Measurements from ENCODE around the gene NECTIN1. TPM values are rescaled to one million over a fixed set of nuclear protein-coding genes. Genes with fewer than 3 reads are reported as not detected.

The NECTIN1 gene
- total and polyA plus RNA-seq, 2 experiments from 2014 or later: 1.0 to 5.2 TPM

DNA sequence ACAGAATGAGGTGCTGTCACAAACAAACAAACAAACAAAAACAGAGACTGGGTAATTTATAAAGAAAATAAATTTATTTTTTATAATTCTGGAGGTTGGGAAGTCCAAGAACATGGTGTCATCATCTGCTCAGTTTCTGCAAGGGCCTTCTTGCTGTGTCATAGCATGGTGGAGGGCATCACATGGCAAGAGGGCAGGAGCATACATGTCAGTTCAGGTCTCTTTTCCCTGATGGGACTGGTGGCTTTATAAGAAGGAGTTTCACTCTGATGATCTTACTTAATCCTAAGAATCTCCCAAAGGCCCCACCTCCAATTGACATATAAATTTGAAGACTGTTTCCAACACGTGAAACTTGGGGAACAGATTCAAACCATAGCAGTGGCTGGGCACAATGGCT lies 135.7 kb downstream of the NECTIN1 start:
- no peaks in the 10 kb centered on the region for H3K79me2 ChIP-seq (ENCODE audit: insufficient read depth)
- TF ChIP-seq EZH2phosphoT487 (IDR thresholded peaks at IDR 0.05; ENCODE audit: insufficient read depth, low read depth): no peak
- TF ChIP-seq EZH2 (IDR thresholded peaks at IDR 0.05; ENCODE audit: insufficient read depth, poor library complexity, severe bottlenecking): no peak
- no peak overlapping the region for H3K9ac ChIP-seq
- no peaks in the 10 kb centered on the region for H3K9me2 ChIP-seq (ENCODE audit: insufficient read depth)
- 67 to 76% methylated on average over 1 of the region's 1 CpG for WGBS, 2 experiments (ENCODE audit: low coverage in 1 of 2, low lambda C conversion rate in 2 of 2, missing lambda C conversion rate in 2 of 2)
- no peak overlapping the region for H3K4me3 ChIP-seq
- no peak overlapping the region for H3K4me2 ChIP-seq (ENCODE audit: unreplicated experiment)
- in situ Hi-C loops (cut with MboI): no loop called here
- no peak overlapping the region for H3K27ac ChIP-seq
- no peaks in the 10 kb centered on the region for H3K27me3 ChIP-seq (replicated peaks; ENCODE audit: insufficient read depth)
- H3K9me3 ChIP-seq (ENCODE audit: low read depth): no peaks in the 10 kb centered on the region
- peaks cover 17% of the 10 kb centered on the region for H3F3A ChIP-seq (ENCODE audit: insufficient read depth)
- peaks cover 34% of the 10 kb centered on the region for H3K4me1 ChIP-seq (ENCODE audit: insufficient read depth)
- no peaks in the 10 kb centered on the region for H3K36me3 ChIP-seq (ENCODE audit: low read depth)
- no peak for DNase-seq
- H2AFZ ChIP-seq: no peak overlapping the region
- H4K20me1 ChIP-seq (ENCODE audit: insufficient read depth): no peaks in the 10 kb centered on the region

DNA sequence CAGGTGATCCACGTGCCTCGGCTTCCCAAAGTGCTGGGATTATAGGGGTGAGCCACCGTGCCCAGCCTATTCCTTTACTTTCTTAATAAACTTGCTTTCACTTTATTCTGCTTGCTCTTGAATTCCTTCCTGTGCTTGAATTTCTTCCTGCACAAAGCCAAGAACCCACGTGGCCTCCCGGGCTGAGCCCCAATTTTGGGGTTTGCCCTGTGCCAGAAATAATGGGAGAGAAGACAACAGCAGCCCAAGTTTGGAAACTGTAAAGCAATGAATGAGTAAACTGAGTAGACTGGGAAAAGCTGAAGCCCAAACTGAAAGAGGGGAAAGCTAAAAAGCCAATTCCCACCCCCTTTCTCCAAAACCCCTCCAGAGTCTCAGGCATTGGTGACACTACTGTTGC lies 136.4 kb downstream of the NECTIN1 start:
- H3K9ac ChIP-seq: no peak overlapping the region
- no peak overlapping the region for H3K27ac ChIP-seq
- no peaks in the 10 kb centered on the region for H3K9me2 ChIP-seq (ENCODE audit: insufficient read depth)
- H3K79me2 ChIP-seq (ENCODE audit: insufficient read depth): no peaks in the 10 kb centered on the region
- no peaks in the 10 kb centered on the region for H3K27me3 ChIP-seq (replicated peaks; ENCODE audit: insufficient read depth)
- TF ChIP-seq EZH2 (IDR thresholded peaks at IDR 0.05; ENCODE audit: insufficient read depth, poor library complexity, severe bottlenecking): no peak
- TF ChIP-seq EZH2phosphoT487 (IDR thresholded peaks at IDR 0.05; ENCODE audit: insufficient read depth, low read depth): no peak
- H2AFZ ChIP-seq: no peak overlapping the region
- H3K4me2 ChIP-seq (ENCODE audit: unreplicated experiment): peak overlapping the region; percentile 21
- H3K4me1 ChIP-seq (ENCODE audit: insufficient read depth): peaks cover 27% of the 10 kb centered on the region
- peak; percentile 39 for DNase-seq
- H3K36me3 ChIP-seq (ENCODE audit: low read depth): no peaks in the 10 kb centered on the region
- no peaks in the 10 kb centered on the region for H3K9me3 ChIP-seq (ENCODE audit: low read depth)
- H3F3A ChIP-seq (ENCODE audit: insufficient read depth): peaks cover 17% of the 10 kb centered on the region
- WGBS, 2 experiments (ENCODE audit: low coverage in 1 of 2, low lambda C conversion rate in 2 of 2, missing lambda C conversion rate in 2 of 2): 25 to 28% methylated on average over 5 of the region's 5 CpGs
- no peak overlapping the region for H3K4me3 ChIP-seq
- in situ Hi-C loops (cut with MboI): no loop called here
- H4K20me1 ChIP-seq (ENCODE audit: insufficient read depth): no peaks in the 10 kb centered on the region

DNA sequence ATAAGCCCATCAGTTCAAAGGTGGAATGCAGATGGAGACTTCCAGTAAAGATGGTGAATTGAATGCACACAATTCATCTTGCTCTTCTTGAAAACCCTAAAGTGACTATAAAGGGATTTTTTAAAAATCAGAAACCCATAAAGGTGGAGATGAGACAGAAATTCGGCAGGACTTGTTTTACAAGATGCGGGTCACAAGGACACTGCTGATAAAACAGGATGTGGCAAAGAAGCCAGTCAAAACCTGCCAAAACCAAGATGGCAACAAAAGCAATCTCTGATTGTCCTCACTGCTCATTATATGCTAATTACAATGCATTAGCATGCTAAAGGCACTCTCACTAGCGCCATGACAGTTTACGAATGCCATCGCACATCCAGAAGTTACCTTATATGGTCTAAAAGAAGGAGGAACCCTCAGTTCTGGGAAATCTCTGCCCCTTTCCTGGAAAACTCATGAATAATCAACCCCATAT lies 137.1 kb downstream of the NECTIN1 start:
- DNase-seq: no peak
- WGBS, 2 experiments (ENCODE audit: low coverage in 1 of 2, low lambda C conversion rate in 2 of 2, missing lambda C conversion rate in 2 of 2): 96 to 97% methylated on average over 5 of the region's 5 CpGs
- H2AFZ ChIP-seq: no peak overlapping the region

DNA sequence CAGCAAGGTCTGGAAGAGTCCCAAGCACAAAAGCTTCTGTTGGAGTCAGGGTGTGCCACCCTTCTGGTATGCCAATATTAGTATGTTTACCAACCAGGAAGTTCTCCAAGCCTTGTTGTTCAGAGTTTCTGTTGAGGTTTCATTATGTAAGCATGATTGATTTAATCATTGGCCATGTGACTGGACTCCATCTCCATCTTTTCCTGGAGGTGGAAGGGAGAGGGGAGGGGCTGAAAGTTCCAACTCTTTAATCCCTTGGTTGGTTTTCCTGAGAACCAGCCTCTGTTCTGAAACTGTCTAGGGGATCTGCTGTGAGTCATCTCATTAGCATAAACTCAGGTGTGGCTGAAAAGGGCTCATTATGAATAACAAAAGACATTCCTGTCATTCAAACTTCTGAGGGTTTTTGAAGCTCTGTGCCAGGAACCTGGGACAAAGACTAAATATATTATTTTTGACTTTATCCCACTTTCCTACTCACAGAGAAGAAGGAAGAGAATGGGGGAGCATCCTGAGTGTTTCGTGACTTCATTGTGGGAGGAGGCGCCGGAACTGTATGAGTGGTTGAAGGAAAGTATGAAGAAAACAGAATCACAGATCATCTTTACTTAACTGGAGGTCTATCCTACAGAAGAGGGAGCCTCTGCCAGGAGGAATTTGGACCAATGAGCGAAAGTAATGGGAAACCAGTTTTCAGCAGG lies 138.2 kb downstream of the NECTIN1 start:
- H3K9me2 ChIP-seq (ENCODE audit: insufficient read depth): no peaks in the 10 kb centered on the region
- H3K9ac ChIP-seq: no peak overlapping the region
- no peaks in the 10 kb centered on the region for H3K9me3 ChIP-seq (ENCODE audit: low read depth)
- WGBS, 2 experiments (ENCODE audit: low coverage in 1 of 2, low lambda C conversion rate in 2 of 2, missing lambda C conversion rate in 2 of 2): 95 to 98% methylated on average over 4 of the region's 4 CpGs
- peak; percentile 18 for DNase-seq
- no peak overlapping the region for H3K4me3 ChIP-seq
- no peaks in the 10 kb centered on the region for H3K27me3 ChIP-seq (replicated peaks; ENCODE audit: insufficient read depth)
- H4K20me1 ChIP-seq (ENCODE audit: insufficient read depth): no peaks in the 10 kb centered on the region
- H3K4me2 ChIP-seq (ENCODE audit: unreplicated experiment): no peak overlapping the region
- H3F3A ChIP-seq (ENCODE audit: insufficient read depth): peaks cover 17% of the 10 kb centered on the region
- H3K79me2 ChIP-seq (ENCODE audit: insufficient read depth): no peaks in the 10 kb centered on the region
- in situ Hi-C loops (cut with MboI): no loop called here
- no peak overlapping the region for H3K27ac ChIP-seq
- no peaks in the 10 kb centered on the region for H3K36me3 ChIP-seq (ENCODE audit: low read depth)
- peaks cover 22% of the 10 kb centered on the region for H3K4me1 ChIP-seq (ENCODE audit: insufficient read depth)
- H2AFZ ChIP-seq: no peak overlapping the region
- TF ChIP-seq EZH2 (IDR thresholded peaks at IDR 0.05; ENCODE audit: insufficient read depth, poor library complexity, severe bottlenecking) (no peak), EZH2phosphoT487 (IDR thresholded peaks at IDR 0.05; ENCODE audit: insufficient read depth, low read depth) (no peak)

More for the DNA sequence above, 137.1 kb downstream of the NECTIN1 start:
- peaks cover 26% of the 10 kb centered on the region for H3K4me1 ChIP-seq (ENCODE audit: insufficient read depth)
- no peaks in the 10 kb centered on the region for H4K20me1 ChIP-seq (ENCODE audit: insufficient read depth)
- no peaks in the 10 kb centered on the region for H3K27me3 ChIP-seq (replicated peaks; ENCODE audit: insufficient read depth)
- H3K9ac ChIP-seq: no peak overlapping the region
- no peaks in the 10 kb centered on the region for H3K36me3 ChIP-seq (ENCODE audit: low read depth)
- H3K9me3 ChIP-seq (ENCODE audit: low read depth): no peaks in the 10 kb centered on the region
- no peak overlapping the region for H3K4me2 ChIP-seq (ENCODE audit: unreplicated experiment)
- TF ChIP-seq EZH2phosphoT487 (IDR thresholded peaks at IDR 0.05; ENCODE audit: insufficient read depth, low read depth) (no peak), EZH2 (IDR thresholded peaks at IDR 0.05; ENCODE audit: insufficient read depth, poor library complexity, severe bottlenecking) (no peak)
- H3F3A ChIP-seq (ENCODE audit: insufficient read depth): peaks cover 17% of the 10 kb centered on the region
- no peaks in the 10 kb centered on the region for H3K79me2 ChIP-seq (ENCODE audit: insufficient read depth)
- in situ Hi-C loops (cut with MboI): no loop called here
- no peak overlapping the region for H3K27ac ChIP-seq
- no peak overlapping the region for H3K4me3 ChIP-seq
- H3K9me2 ChIP-seq (ENCODE audit: insufficient read depth): no peaks in the 10 kb centered on the region
